Chondrocyte (in vitro differentiated cells): ENCODE results near the gene NKX1-1. TPM values are rescaled to one million over a fixed set of nuclear protein-coding genes. Genes with fewer than 3 reads are reported as not detected.
A peak's percentile ranks its signal among the peaks of the same experiment; 100 is the strongest.

Experiments
- DNase-seq: peaks from one replicate; pipeline ENCODE4 v3.0.0; 2021; ENCODE audit warnings: mixed read lengths, low spot score
- H3K27ac Mint-ChIP-seq: one replicate; pipeline ENCODE4 v1.8.0; 2021; ENCODE audit warnings: mild to moderate bottlenecking, moderate library complexity, mixed read lengths; ENCODE audit not compliant: unreplicated experiment
- H3K27me3 Mint-ChIP-seq: 2 replicates; pipeline ENCODE4 v1.8.0; 2021; ENCODE audit warnings: low read depth, mixed read lengths
- H3K36me3 Mint-ChIP-seq: 2 replicates; pipeline ENCODE4 v1.8.0; 2021; ENCODE audit warnings: low read depth, mixed read lengths
- H3K4me1 Mint-ChIP-seq: 2 replicates; pipeline ENCODE4 v1.8.0; 2021; ENCODE audit warnings: low read depth, mild to moderate bottlenecking, mixed read lengths
- H3K4me3 Mint-ChIP-seq: one replicate; pipeline ENCODE4 v1.8.0; 2021; ENCODE audit warnings: mild to moderate bottlenecking, moderate library complexity, mixed read lengths; ENCODE audit not compliant: unreplicated experiment
- H3K9me3 Mint-ChIP-seq: 2 replicates; pipeline ENCODE4 v1.8.0; 2021; ENCODE audit warnings: low read depth, mixed read lengths
- total RNA-seq: library from RNA; stranded (reverse); gene quantifications from 3 replicates; pipeline ENCODE4 v1.2.1, GENCODE V29; 2021
- TF ChIP-seq, protein P1 (sequence below): fragments of 200-600 bp; sonication (generic); IDR thresholded peaks from 2 replicates; pipeline ENCODE4 v1.5.0; 2021; ENCODE audit warnings: antibody characterized with exemption, mild to moderate bottlenecking, moderate library complexity

The NKX1-1 gene
- total RNA-seq, 1 donor from 2014 or later: not detected

DNA sequence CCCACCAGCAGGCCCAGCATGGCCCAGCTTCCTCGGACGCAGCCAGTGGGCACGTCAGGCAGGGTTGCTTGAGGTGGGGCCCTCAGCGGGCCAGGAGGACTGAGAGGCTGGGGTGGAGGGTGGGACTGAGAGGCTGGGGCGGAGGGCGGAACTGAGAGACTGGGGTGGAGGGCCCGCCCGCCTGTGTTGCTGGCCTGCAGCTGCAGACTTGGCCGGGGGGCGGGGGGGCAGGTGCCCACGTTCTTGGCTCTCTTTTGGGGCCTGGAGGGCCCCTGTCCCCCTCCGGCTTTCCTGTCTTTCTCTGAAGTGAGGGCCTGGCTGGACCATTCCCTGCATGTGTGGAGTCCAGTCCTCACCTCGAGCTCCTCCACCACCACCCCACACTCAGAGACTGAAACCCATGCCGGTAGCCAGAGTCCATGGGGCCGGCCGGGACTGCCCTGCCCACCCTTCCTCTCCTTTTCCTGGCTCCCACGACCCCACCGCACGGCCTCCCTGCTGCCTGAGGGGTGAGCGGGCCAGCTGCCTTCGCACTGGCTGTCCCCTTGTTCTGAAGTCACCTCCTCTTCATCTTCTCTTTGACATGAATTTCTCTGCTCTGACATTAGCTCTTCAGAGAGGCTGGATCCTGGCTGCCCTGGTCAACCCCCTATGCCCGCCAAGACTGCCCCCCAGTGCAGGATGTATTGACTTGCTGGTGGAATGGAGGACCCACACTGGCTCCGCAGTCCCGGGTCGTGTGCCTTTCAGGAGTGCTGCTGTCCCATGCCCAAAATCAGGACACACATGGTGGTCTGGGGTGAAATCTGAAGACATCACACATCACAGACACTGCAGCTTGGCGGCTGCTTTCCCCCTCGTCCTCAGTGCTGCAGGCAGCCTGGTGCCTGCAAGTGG lies 10.1 kb upstream of the NKX1-1 start:
- H3K4me1 Mint-ChIP-seq: no peaks in the 10 kb centered on the region
- no peaks in the 10 kb centered on the region for H3K36me3 Mint-ChIP-seq
- no peak overlapping the region for H3K27ac Mint-ChIP-seq
- DNase-seq: peak; percentile 78
- peaks cover 22% of the 10 kb centered on the region for H3K27me3 Mint-ChIP-seq
- TF ChIP-seq, protein P1, sequence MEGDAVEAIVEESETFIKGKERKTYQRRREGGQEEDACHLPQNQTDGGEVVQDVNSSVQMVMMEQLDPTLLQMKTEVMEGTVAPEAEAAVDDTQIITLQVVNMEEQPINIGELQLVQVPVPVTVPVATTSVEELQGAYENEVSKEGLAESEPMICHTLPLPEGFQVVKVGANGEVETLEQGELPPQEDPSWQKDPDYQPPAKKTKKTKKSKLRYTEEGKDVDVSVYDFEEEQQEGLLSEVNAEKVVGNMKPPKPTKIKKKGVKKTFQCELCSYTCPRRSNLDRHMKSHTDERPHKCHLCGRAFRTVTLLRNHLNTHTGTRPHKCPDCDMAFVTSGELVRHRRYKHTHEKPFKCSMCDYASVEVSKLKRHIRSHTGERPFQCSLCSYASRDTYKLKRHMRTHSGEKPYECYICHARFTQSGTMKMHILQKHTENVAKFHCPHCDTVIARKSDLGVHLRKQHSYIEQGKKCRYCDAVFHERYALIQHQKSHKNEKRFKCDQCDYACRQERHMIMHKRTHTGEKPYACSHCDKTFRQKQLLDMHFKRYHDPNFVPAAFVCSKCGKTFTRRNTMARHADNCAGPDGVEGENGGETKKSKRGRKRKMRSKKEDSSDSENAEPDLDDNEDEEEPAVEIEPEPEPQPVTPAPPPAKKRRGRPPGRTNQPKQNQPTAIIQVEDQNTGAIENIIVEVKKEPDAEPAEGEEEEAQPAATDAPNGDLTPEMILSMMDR: no peak
- H3K9me3 Mint-ChIP-seq: no peaks in the 10 kb centered on the region
- no peak overlapping the region for H3K4me3 Mint-ChIP-seq

DNA sequence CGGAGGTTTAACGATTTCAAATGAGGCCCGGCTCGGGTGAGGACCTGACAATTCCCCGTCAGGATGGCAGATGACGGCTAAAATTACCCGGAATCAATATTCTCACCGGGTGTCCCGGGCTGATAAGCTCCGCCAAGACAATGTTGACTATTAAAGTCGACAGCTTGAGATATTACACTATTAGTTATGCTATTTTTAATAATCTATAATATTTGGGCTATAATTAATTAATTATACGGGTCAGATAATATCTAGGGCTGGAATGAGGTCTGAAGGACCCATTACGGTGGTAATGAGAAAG lies 9.4 kb upstream of the NKX1-1 start:
- DNase-seq: no peak
- Mint-ChIP-seq H3K36me3 (no peaks in the 10 kb centered on the region), H3K9me3 (no peaks in the 10 kb centered on the region), H3K27me3 (peaks cover 17% of the 10 kb centered on the region), H3K4me1 (no peaks in the 10 kb centered on the region), H3K27ac (no peak overlapping the region), H3K4me3 (no peak overlapping the region)
- TF ChIP-seq, protein P1: no peak

DNA sequence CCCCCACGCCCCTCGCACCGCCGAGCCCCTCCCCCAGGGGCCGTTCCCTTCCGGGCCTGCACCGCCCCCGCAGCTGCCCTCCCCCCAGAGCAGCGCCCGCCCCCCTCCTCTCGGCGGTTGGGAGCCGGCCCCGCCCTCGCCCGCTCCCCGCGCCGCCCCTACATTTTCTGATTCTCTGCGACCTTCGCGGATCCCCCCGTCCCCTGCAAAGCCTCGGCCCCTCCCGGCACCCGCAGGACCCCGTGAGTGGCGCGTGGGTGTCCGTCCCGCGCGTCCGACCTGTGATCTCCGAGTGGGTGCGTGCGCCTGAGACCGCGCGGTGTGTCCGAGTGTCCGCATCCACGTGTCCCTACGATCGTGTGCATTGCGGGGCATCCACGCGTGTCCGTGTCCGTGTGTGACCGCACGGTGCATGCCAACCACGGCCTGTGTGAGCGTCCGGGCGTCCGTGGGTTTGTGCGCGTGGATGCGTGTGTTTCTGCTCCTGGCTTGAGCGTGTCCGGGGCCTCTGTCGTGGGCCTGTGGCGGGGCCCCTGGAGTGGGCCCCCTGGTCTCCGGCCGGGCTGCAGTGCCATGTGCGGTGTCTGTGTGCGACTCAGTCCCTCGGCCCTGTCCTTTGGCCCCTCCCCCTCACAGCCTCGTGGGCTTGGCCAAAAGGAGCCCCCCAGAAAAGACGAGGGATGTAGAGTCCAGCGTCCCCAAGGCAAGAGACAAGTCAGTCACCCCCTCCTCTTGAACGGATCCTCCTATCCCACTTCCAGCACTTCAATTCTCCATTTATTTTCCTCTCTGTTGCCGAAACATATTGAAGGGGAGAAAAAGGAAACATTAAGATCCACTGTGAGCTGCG lies 8.8 kb upstream of the NKX1-1 start:
- Mint-ChIP-seq H3K9me3 (no peaks in the 10 kb centered on the region), H3K27me3 (peaks cover 17% of the 10 kb centered on the region), H3K36me3 (no peaks in the 10 kb centered on the region), H3K4me1 (no peaks in the 10 kb centered on the region), H3K27ac (no peak overlapping the region), H3K4me3 (no peak overlapping the region)
- TF ChIP-seq, protein P1: no peak
- peak; percentile 77 for DNase-seq

DNA sequence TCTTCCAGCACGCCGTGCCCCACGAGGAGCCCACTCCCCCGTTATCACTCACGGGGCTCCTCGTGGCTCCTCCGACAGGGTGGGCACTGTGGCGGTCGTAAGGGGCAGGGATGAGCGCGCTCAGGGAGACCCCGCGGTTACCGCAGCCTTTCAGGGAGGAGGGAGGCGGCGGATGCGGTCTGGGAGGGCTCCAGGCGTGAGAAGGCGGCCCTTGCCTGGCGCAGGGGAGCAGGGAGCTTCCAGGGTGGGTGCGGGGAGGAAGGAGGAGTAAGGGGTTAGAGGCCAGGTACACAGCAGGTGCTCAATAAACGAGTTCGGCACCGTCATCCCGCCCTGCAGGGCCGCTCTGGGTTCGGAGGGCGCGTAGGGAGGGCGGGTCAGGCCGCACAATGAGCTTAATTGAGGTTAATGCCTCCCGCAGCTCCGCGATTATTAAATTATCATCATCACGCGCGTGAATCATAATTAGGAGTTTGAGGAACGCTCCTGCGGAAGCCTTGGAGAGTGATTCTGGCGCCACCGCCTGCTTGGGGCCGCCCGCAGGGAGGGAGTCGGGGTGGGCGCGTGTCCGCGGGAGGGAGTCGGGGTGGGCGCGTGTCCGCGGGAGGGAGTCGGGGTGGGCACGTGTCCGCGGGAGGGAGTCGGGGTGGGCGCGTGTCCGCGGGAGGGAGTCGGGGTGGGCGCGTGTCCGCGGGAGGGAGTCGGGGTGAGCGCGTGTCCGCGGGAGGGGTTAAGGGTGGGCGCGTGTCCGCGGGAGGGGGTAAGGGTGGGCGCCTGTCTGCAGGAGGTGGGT lies 7.6 kb upstream of the NKX1-1 start:
- peaks cover 15% of the 10 kb centered on the region for H3K27me3 Mint-ChIP-seq
- no peak overlapping the region for H3K4me3 Mint-ChIP-seq
- no peak overlapping the region for H3K27ac Mint-ChIP-seq
- H3K4me1 Mint-ChIP-seq: no peaks in the 10 kb centered on the region
- H3K9me3 Mint-ChIP-seq: no peaks in the 10 kb centered on the region
- TF ChIP-seq, protein P1: no peak
- H3K36me3 Mint-ChIP-seq: no peaks in the 10 kb centered on the region
- DNase-seq: peak; percentile 85

DNA sequence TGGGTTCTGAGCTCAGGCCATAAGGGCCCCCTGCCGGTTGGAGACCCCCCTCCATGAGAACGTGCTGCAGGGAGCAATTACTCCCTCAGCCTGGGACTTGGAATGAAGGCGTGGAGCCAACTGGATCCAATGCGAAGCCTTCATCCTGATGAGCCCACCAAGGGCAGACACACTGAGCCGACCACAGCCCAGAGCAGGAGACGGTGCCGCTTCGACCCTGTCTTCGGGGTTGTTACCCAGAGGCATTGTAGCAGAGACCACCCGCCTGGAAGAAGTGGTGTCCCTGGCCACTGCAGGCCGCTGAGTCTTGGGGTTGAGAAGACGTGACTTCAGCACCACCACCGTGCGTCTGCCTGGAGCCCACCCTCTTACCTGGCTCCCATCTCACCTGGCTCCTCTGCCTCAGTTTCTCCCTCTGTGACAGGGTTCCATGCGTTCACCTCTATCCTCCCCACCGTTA lies 7.0 kb upstream of the NKX1-1 start:
- TF ChIP-seq, protein P1: no peak
- peak; percentile 79 for DNase-seq
- peaks cover 13% of the 10 kb centered on the region for H3K27me3 Mint-ChIP-seq
- H3K36me3 Mint-ChIP-seq: no peaks in the 10 kb centered on the region
- no peak overlapping the region for H3K4me3 Mint-ChIP-seq
- no peak overlapping the region for H3K27ac Mint-ChIP-seq
- no peaks in the 10 kb centered on the region for H3K9me3 Mint-ChIP-seq
- H3K4me1 Mint-ChIP-seq: no peaks in the 10 kb centered on the region
